Measurements from ENCODE around the gene CYP4A11.
"Not testable (repeated sequence)": the region's sequence is repeated elsewhere in the genome, so short reads cannot be mapped to it uniquely, and the experiment has no call there.

CYP4A11 gene, protein sequence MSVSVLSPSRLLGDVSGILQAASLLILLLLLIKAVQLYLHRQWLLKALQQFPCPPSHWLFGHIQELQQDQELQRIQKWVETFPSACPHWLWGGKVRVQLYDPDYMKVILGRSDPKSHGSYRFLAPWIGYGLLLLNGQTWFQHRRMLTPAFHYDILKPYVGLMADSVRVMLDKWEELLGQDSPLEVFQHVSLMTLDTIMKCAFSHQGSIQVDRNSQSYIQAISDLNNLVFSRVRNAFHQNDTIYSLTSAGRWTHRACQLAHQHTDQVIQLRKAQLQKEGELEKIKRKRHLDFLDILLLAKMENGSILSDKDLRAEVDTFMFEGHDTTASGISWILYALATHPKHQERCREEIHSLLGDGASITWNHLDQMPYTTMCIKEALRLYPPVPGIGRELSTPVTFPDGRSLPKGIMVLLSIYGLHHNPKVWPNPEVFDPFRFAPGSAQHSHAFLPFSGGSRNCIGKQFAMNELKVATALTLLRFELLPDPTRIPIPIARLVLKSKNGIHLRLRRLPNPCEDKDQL

GRCh38 chr1:46941135-46941694 lies at the start of gene CYP4A11:
Gene CYP4A11, minus strand, starts transcription at chr1:46941476. Its CDS starts 43 bp downstream, at chr1:46941433.
- ATAC-seq: no peak

- not testable (repeated sequence) for ATAC-seq
Observed at GRCh38 chr1:46990541-46990940, 49.3 kb upstream of the CYP4A11 start.

DNA sequence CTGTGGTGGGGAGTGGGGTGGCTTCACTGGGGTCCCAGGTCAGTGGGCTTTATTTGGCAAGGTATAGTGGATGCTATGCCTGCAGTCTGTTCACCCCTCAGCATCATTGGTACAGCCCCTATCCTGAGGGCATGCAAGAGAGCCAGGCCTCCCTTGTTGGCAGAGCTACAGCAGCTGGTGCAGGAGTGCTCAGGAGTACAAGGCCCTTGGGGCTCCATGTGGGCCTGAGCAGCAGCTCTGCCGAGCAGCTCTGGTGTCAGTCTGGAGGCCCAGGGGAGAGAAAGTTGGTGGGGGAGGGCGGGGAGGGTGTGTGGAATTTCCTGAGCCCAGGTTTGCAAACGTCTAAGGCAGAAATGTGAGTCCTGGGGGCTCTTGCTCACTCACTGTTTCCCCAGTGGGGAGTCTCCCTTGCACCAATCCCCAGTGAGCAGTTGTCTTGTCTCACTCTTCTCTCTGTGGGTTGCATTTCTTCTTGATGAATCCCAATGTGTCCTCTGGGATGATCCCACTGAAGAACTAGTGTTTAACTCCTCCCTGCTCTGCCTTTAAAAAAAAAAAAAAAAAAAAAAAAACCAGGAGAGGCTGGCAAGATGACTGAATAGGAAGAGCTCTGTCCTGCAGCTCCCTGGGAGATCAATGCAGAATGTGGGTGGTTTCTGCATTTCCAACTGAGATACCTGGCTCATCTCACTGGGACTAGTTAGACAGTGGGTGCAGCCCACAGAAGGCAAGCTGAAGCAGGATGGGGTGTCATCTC lies 42.7 kb upstream of the CYP4A11 start:
- ATAC-seq: no peak

GRCh38 chr1:46983166-46983829 lies 42.0 kb upstream of the CYP4A11 start:
- ATAC-seq: no peak

- ATAC-seq: no peak
Observed at GRCh38 chr1:46969014-46969619, 27.8 kb upstream of the CYP4A11 start.

- ATAC-seq: not testable (repeated sequence)
Observed at GRCh38 chr1:46962272-46962671, 21.0 kb upstream of the CYP4A11 start.

DNA sequence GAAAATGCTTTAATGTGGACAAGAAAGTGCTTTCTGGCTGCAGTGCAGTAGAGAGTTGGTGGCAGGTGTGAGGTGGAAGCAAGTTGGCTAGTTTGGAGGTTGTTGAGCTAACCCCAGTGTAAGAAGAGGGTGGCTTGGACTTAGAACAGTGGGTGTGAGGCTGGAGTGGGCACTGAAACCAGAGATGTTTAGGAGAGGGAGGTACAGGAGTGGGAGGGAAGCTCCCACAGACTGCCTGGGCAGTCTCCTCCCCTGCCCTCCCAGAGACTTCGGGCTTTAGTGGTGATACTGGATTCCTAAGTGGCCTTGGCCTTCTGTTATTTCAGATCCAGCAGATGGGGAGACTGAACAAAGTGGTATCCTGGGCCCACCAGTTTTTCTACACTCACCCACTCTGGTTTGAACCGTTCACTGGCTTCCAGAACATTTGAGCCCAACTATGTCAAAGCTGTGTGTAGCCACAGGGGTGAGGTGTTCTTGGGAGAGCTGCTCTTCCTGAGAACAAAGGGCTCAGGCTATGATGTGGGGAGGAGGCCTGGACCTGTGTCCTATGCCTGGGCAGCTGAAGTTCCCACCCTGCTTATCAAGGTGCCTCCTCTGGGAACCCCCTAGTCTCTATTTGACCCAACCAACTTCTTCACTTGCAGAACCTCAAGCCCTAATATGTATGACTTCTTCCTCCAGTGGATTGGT lies 19.9 kb upstream of the CYP4A11 start:
- ATAC-seq: no peak

GRCh38 chr1:46960250-46960649 lies 19.0 kb upstream of the CYP4A11 start:
- ATAC-seq: no peak

DNA sequence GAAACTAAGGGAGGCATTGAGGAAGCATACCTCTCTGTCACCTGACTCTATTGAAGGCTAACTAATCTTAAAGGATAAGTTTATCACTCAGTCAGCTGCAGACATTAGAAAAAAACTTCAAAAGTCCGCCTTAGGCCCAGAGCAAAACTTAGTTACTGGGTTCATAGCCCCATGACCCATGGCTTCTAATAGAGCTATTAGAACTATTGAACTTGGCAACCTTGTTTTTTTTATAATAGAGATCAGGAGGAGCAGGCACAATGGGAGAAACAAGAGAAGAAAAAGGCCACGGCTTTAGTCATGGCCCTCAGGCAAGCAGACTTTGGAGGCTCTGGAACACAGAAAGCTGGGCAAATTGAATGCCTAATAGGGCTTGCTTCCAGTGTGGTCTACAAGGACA lies 13.8 kb upstream of the CYP4A11 start:
- not testable (repeated sequence) for ATAC-seq

- ATAC-seq: not testable (repeated sequence)
Observed at GRCh38 chr1:46953847-46954246, 12.6 kb upstream of the CYP4A11 start.

DNA sequence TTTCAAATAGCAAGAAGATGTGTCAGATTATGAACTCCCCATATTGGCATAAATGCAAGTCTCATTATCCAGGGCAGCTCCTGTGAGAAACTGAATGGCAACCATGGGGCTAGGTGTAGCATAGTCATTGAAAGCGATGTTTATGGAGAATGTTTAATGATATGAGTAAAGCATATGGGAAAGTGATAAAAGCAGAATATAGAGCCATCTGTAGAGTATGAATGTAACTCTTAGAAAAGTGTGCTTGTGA lies 8.1 kb upstream of the CYP4A11 start:
- not testable (repeated sequence) for ATAC-seq

DNA sequence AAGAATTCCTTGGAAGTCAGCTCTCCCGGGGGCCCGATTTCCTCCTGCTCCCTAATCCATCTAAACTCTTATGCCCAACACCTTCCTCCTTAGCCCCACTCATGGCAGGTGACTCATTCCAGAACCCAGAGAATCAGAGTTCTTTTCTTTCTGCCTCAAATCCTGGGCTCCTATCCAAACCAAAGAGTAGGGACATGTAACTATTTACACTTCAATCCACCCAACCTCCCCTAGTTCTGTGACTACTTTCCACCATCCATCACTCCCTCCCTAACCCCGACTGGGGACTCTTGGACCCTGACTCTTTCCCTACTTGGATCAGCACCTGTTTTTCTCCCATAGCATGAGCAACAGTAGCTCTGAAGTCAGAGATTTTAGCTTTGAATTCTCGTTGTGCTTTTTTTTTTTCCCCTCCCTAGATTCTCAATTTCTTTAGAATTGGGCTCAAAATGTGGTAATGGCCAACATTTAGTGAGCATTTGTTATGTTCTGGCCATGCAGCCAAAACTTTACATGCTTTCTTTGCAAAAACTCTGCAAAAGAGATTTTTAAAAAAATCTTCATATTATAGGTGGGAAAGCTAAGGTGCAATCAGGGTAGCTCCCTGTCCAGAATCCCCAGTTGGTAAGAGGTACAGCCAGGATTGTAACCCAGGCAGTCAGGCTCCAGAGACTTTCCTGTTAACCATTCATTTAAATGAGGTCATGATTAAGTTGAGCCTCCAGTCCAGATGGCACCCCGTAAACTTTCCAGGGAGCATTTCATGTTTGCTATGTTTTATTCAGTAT lies 7.5 kb upstream of the CYP4A11 start:
- ATAC-seq: no peak

DNA sequence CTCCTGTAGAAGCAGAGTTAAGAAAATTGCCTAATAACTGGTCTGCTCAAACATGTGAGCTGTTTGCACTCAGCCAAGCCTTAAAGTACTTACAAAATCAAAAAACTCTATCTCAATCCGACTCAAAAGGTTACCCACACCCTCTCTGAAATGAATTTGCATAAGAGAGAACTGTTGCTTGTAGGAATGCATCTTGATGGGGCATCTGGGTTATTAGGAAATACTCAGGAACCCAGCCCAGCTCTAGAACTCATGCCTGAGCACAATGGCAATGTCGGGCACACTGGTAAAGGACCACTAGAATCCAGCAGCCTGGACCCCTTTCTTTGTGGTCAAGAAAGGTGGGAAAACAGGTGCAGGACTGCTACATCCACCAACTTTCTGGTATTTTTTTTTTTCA lies 6.4 kb upstream of the CYP4A11 start:
- not testable (repeated sequence) for ATAC-seq

GRCh38 chr1:46942086-46942485 lies 810 bp upstream of the CYP4A11 start:
- no peak for ATAC-seq

GRCh38 chr1:46940307-46940706 lies 969 bp downstream of the CYP4A11 start:
- no peak for ATAC-seq

- ATAC-seq: no peak
Observed at GRCh38 chr1:46937270-46937669, 4.0 kb downstream of the CYP4A11 start.

- no peak for ATAC-seq
Observed at GRCh38 chr1:46936788-46937187, 4.5 kb downstream of the CYP4A11 start.

- not testable (repeated sequence) for ATAC-seq
Observed at GRCh38 chr1:46934852-46935251, 6.4 kb downstream of the CYP4A11 start.

DNA sequence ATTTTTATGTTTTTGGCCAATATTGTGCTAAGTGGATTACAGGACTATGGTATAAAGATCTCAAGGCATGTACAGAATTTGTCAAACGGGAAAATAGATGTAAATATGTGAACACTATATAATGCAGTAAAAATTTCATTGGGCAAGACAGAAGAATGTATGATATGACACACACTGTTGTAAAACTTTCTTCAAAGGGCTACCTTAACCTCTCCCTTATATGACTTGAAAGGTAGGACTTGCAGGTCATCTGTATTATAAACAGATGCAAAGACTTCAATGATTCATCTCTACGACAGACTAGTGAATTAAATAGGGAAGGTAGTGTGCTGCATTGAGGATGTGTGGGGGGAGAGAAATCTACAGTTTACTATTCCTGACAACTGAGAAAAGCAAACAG lies 9.3 kb downstream of the CYP4A11 start:
- ATAC-seq: not testable (repeated sequence)

DNA sequence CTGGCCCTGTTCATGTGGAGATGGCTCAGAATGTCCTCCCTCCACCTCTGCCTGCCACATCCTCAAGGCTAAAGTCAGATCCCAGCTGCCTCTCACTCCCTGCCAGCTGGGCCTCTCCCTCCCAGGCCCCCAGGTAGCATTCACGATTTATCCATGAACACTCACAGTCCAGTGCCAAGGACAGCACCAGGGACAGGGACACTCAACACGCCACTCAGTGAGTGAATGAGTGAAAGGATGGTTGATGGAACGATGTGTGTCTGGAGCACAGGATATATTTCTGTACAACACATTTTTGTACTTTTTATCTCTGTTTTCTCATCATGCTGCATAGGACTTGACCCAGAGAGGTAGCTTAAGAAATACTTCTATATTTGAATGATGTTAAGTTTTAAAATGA lies 10.1 kb downstream of the CYP4A11 start:
- ATAC-seq: no peak

GRCh38 chr1:46927249-46927835 lies 13.9 kb downstream of the CYP4A11 start:
- no peak for ATAC-seq
